GM19395 (cell line): Measurements from ENCODE around the gene TENM4.
"Not testable (repeated sequence)": the region's sequence is repeated elsewhere in the genome, so short reads cannot be mapped to it uniquely, and the experiment has no call there.

Experiments used
- ATAC-seq: cut with Tn5 transposase; IDR thresholded peaks from one replicate; pipeline ENCODE4 v1.9.1; 2021; ENCODE audit warnings: mild to moderate bottlenecking, moderate library complexity; ENCODE audit not compliant: unreplicated experiment

TENM4 gene

GRCh38 chr11:79258576-79258975 is 182.3 kb downstream of the TENM4 start:
- ATAC-seq = no peak

GRCh38 chr11:79255965-79256364 is 184.9 kb downstream of the TENM4 start:
- no peak for ATAC-seq

- ATAC-seq = no peak
Observed at GRCh38 chr11:79253280-79253679, 187.6 kb downstream of the TENM4 start.

GRCh38 chr11:79249295-79249993 is 191.4 kb downstream of the TENM4 start:
- no peak for ATAC-seq

DNA sequence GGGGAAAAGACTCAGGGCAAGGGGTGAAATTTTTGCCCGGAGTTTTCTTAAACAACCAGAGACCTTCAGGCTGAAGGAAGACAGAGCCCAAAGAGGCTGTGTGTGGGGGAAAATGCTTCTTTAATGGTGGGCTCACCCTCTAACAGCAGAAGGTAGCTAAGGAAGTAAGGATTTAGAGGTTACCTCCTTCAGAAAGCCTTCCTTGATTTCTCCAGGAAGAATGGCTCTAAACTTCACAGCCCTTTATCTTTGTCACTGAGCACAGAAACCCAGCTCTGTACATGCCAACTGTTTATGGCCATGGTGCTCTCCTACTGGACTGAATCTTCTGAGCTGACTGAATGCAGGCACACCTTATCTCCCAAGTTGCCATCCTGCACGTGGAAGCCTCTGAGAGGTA is 196.0 kb downstream of the TENM4 start:
- no peak for ATAC-seq

DNA sequence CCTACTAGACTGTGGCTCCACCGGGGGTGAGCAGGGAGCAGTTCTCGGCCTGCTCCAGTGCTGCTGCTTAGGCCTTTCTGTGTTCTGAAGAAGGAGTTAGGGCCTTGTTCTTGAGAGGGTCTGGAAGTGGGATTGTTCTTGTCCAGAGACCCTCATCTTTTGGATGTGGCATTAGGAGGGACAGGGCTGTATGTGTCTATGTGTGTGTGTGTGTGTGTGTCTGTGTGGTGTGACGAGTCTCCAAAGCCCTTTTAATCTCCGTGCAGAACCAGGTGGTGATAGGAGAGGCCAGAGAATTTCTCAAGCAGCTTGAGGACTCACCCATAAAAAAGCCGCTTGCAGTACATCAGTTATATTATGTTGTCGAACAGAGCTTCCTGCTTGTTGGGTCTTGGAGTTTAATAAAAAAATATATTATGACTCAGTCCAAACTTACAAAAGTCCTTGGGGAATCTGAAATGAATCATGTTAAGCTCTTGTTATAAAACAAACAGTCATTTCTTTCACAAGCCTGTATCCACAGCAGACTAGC is 196.5 kb downstream of the TENM4 start:
- ATAC-seq = no peak

- ATAC-seq = no peak
Observed at GRCh38 chr11:79243422-79244210, 197.2 kb downstream of the TENM4 start.

DNA sequence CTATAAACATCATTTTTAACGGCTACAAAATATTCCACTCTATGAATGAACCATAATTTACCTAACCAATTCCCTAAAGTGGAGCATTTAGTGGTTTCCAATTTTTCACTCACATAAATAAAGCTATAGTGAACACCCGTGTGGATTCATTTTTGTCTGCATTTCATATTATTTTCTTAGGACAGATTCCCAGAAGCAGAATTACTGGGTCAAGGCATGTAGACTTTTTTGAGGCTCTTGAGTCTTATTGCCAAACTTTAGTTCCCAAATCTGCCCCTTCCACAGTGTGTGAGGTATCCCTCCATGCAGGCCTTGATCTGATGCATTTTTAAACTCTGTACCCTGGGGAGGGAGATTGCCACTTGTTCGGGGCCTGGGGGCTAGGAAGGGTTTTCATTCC is 198.2 kb downstream of the TENM4 start:
- ATAC-seq = no peak

DNA sequence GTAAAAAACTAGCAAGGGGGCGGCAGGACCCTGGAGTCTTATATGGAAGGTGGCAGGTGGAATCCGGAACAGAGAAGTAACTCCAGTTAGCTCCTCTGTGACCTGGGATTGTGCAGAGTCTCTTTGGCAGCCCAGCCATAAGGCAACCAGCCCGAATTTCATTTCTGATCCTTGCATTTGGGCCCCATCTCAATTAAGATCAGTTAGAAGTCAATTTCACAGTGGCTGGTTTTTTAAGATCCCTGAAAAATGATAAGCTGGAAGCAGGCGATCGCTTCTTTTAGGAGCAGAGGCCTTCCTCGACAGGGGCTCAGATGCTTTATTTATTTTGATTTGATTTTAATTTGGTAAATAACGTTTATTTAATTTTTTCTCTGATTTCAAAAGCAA is 199.0 kb downstream of the TENM4 start:
- ATAC-seq = no peak

DNA sequence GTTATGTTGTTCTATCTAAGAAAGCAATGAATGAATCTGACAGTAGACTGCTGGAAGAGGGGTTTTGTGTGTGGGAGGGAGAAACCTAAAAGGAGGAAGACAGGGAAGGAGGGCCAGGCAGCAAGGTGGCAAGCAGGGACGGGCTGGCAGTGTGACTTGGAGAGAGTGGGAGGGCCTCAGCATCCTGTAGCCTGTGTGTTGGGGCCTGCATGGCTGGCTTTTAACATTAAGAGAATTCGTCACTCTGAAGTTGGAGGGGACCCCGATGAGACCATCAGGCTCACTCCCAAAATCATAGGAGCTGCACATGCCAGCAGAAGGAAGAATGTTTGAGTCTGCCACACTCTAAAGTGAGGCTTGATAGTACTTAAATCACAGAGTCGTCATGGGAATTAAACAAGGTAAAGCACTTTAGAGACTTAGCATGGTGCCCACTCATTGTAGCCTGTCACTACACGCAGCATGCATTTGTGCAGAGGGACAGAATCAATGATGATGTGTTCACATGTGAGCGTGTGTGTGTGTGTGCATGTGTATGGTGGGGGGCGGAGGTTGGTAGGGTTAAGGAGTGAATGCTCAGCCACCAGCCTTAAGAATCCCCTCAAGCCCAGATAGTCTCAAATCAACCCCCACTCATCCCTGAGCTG is 199.5 kb downstream of the TENM4 start:
- no peak for ATAC-seq

DNA sequence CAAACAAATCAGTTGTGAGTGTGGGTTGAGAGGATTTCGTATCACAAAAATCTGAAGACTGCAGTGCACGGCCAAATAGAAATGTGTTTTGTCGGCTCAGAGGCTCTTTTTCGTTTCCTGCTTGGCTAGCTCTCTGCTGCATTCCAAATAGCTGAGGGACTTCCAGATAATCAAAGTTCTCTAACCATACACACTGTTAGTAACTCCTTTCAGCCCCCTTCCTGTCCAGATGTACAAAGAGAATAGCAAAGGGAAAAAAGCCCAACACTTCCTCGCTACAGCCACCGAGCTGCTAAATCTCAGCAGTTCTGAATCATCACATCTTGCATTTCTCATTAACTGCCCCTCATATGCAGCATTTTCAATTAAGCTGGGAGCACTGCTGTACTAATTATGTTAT is 203.1 kb downstream of the TENM4 start:
- ATAC-seq = no peak

- no peak for ATAC-seq
Observed at GRCh38 chr11:79237091-79237490, 203.7 kb downstream of the TENM4 start.

GRCh38 chr11:79236541-79236971 is 204.3 kb downstream of the TENM4 start:
- ATAC-seq = no peak

DNA sequence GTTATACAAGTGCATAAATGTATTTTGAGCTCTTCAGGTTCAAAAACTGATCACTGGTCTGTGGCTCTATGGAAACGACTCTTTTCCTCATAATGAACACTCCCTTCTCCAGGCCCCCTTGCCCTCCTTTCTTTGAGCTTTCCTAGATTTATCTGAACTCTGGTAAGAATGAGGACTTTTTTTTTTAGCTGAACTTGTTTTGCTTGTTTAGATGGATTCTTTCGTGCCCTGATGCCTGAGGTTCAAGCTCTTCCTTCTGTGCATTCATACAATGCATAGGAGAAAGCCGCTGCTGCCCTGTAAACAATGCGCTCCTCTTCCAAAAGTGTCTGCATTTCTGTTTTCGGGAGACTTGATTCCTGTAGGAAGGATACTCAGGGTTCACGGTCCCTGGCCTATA is 205.1 kb downstream of the TENM4 start:
- ATAC-seq = no peak

DNA sequence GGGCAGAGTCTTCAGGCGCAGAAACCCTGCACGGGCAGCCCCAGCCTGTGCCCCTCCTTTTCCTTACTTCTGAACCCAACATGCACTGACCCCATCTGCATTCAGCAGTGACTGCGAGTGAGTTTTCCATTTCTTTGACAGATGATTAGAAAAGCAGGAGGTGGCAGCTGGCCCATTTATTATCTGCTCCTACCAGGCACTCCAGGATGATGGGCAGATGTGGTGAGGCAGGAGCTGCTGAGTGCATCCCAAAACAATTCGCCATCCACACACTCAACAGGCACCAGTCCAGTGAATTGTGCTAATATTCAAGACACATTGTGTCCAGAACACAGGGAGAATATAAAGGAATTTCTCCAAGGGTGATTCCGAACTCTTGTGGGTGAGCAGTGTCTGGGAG is 208.5 kb downstream of the TENM4 start:
- no peak for ATAC-seq

GRCh38 chr11:79229047-79229446 is 211.8 kb downstream of the TENM4 start:
- no peak for ATAC-seq

DNA sequence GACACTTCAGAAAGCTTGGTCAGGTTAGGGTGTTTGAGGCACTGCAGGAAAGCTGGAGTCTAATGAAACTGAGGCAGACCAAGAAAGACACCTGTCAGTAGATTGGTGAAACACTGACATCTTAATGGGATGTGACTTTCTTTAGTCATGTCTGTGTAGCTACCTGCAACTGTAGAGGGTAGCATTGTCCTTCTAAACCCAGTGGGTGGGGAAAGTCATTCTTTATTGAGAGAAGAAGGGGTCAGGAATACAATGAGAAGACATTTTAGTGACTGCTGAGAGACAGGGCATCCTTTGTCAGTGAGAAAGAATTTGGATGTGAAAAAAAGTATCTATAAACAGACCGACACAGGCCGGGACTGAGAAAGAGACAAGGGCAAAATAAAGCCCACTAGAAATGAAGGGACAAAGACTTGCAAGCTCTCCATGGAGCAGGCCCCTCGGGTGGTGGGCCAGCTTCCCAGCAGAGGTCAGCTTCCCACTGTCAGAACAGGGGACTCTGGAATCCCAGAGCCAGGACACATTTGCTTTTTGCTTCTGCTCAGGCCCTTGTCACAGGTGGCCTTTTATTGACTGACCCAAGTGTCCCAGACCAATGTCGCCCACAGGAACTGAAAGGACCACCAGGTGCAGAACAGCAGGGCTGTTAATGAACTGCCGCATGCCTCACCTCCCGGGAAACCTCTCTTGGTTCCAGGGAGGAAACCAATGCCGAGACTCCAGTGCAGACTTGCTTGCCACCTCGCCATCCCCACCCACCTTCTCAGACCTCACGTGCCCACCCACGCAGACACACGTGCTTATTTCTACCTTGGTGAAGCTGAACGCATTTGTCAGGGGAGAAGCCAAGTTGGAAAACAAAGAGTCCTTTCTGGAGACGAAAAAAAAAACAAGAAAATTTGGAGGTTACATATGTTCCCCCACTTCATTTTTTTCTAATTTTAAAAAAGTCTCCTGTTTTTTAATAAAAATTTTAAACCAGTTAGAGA is 212.8 kb downstream of the TENM4 start:
- no peak for ATAC-seq

- no peak for ATAC-seq
Observed at GRCh38 chr11:79227308-79227707, 213.5 kb downstream of the TENM4 start.

- ATAC-seq = no peak
Observed at GRCh38 chr11:79226126-79226525, 214.7 kb downstream of the TENM4 start.

- ATAC-seq = not testable (repeated sequence)
Observed at GRCh38 chr11:79222163-79222562, 218.7 kb downstream of the TENM4 start.
